NB4 (cell line): Measurements from ENCODE around the gene ZNF764.
"Not testable (repeated sequence)": the region's sequence is repeated elsewhere in the genome, so short reads cannot be mapped to it uniquely, and the experiment has no call there.

Experiments used
- CTCF ChIP-seq: IDR thresholded peaks from one replicate; pipeline ENCODE4 v1.5.1; 2012; ENCODE audit warnings: low read depth, low read length
- MAX ChIP-seq: IDR thresholded peaks from 2 replicates; pipeline ENCODE4 v1.6.1; 2011; ENCODE audit warnings: low read depth, low read length
- POLR2A ChIP-seq: IDR thresholded peaks from 2 replicates; pipeline ENCODE4 v1.6.1; 2011; ENCODE audit warnings: mild to moderate bottlenecking; ENCODE audit not compliant: insufficient read length; ENCODE audit errors: extremely low read depth

- TF ChIP-seq CTCF, POLR2A, MAX: not testable (repeated sequence)
Measured at GRCh38 chr16:30589582-30589981, 31.4 kb upstream of the ZNF764 start.
